ENCODE data around the gene ARF6.
"Not testable (repeated sequence)": the region's sequence is repeated elsewhere in the genome, so short reads cannot be mapped to it uniquely, and the experiment has no call there.

ARF6 gene

GRCh38 chr14:49936882-49937281, 44.0 kb downstream of the ARF6 start:
- not testable (repeated sequence) for H3K27me3 ChIP-seq (ENCODE audit: control insufficient read depth in 2 of 2, insufficient read depth in 2 of 2, low read length in 2 of 2); H3K9ac ChIP-seq (ENCODE audit: low read depth in 1 of 2, low read length in 2 of 2); H3K36me3 ChIP-seq (ENCODE audit: control insufficient read depth in 2 of 2, insufficient read depth in 2 of 2, low read length in 2 of 2); H3K4me3 ChIP-seq (ENCODE audit: low read length in 2 of 2); H3K9me3 ChIP-seq (ENCODE audit: control insufficient read depth in 2 of 2, low read length in 2 of 2); H3K4me1 ChIP-seq (ENCODE audit: control insufficient read depth in 2 of 2, insufficient read depth in 2 of 2, low read length in 2 of 2); H3K27ac ChIP-seq (ENCODE audit: low read depth in 2 of 2, low read length in 2 of 2)

- H3K4me1 ChIP-seq (ENCODE audit: control insufficient read depth in 2 of 2, insufficient read depth in 2 of 2, low read length in 2 of 2); H3K27me3 ChIP-seq (ENCODE audit: control insufficient read depth in 2 of 2, insufficient read depth in 2 of 2, low read length in 2 of 2); H3K9ac ChIP-seq (ENCODE audit: low read depth in 1 of 2, low read length in 2 of 2); H3K9me3 ChIP-seq (ENCODE audit: control insufficient read depth in 2 of 2, low read length in 2 of 2); H3K36me3 ChIP-seq (ENCODE audit: control insufficient read depth in 2 of 2, insufficient read depth in 2 of 2, low read length in 2 of 2); H3K4me3 ChIP-seq (ENCODE audit: low read length in 2 of 2); H3K27ac ChIP-seq (ENCODE audit: low read depth in 2 of 2, low read length in 2 of 2): not testable (repeated sequence)
These were observed 46.3 kb downstream of the ARF6 start for GRCh38 chr14:49939215-49939614.

DNA sequence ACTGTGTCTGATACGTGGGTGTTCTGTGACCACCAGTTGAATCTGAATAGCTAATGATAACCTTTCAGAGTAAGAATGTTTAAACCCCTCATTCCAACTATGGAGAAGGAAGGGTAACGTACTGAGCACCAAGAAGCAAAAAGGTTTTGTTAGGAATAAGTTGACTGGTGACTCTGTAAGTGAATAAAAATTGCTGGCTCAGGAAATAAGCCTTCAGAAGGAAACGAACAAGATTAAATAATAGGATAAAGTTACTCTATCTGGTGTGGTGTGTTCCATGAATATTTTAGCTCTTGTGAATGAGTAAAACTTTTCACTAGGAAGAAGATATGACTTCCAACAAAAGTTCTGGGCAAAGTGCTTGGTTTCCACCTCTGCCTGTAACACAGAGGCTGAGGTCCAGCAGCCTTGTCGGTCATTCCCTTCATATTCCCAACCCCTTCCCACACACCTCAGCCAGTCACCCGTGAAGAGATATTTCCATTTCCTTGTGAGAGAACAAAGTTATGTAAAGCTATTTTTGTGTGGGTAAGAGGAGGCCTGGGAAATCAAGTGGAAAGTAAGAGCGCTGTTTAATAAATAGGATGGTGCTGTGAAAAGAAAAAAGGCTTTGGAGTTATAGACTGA, 47.1 kb downstream of the ARF6 start:
- no peak overlapping the region for H3K4me3 ChIP-seq (ENCODE audit: low read length in 2 of 2)
- H3K9ac ChIP-seq (ENCODE audit: low read depth in 1 of 2, low read length in 2 of 2): no peak overlapping the region
- H3K4me1 ChIP-seq (ENCODE audit: control insufficient read depth in 2 of 2, insufficient read depth in 2 of 2, low read length in 2 of 2): peaks cover 2 to 5% of the 10 kb centered on the region in 2 donors
- no peaks in the 10 kb centered on the region for H3K27me3 ChIP-seq (ENCODE audit: control insufficient read depth in 2 of 2, insufficient read depth in 2 of 2, low read length in 2 of 2)
- no peaks in the 10 kb centered on the region for H3K36me3 ChIP-seq (ENCODE audit: control insufficient read depth in 2 of 2, insufficient read depth in 2 of 2, low read length in 2 of 2)
- no peak overlapping the region for H3K27ac ChIP-seq (ENCODE audit: low read depth in 2 of 2, low read length in 2 of 2)
- H3K9me3 ChIP-seq (ENCODE audit: control insufficient read depth in 2 of 2, low read length in 2 of 2): no peaks in the 10 kb centered on the region

DNA sequence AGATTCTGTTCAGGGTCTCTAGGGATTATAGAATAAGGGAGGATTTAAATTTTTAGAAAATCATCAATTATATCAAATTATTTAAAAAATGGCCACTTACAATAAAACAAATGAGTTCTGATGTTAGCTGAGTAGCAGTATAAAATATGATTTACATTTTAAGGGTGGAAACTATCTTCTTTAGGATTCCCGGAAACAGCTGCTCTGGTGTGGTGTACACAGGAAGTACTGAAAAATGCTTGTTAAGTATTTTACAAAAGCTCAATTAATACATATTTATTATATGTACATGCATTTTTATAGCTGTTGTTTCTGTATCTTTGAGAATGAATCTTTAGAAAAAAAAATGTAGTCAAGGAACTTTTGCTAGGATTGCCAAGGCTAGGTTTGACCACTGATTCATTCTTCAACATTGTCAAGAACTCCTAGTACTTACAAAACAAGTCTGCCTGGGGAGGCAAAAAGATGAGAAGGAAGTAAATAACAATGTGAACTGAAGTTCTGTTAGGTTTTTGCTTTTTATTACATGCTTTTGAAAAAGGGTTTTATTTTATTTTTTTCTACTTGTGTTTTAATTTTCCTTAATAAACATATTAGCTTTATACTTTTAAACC, 48.0 kb downstream of the ARF6 start:
- no peaks in the 10 kb centered on the region for H3K27me3 ChIP-seq (ENCODE audit: control insufficient read depth in 2 of 2, insufficient read depth in 2 of 2, low read length in 2 of 2)
- H3K9me3 ChIP-seq (ENCODE audit: control insufficient read depth in 2 of 2, low read length in 2 of 2): no peaks in the 10 kb centered on the region
- H3K4me1 ChIP-seq (ENCODE audit: control insufficient read depth in 2 of 2, insufficient read depth in 2 of 2, low read length in 2 of 2): peaks cover 11 to 12% of the 10 kb centered on the region in 2 donors
- H3K4me3 ChIP-seq (ENCODE audit: low read length in 2 of 2): no peak overlapping the region
- no peak overlapping the region for H3K9ac ChIP-seq (ENCODE audit: low read depth in 1 of 2, low read length in 2 of 2)
- no peaks in the 10 kb centered on the region for H3K36me3 ChIP-seq (ENCODE audit: control insufficient read depth in 2 of 2, insufficient read depth in 2 of 2, low read length in 2 of 2)
- no peak overlapping the region for H3K27ac ChIP-seq (ENCODE audit: low read depth in 2 of 2, low read length in 2 of 2)

- no peak overlapping the region for H3K27ac ChIP-seq (ENCODE audit: low read depth in 2 of 2, low read length in 2 of 2)
- no peaks in the 10 kb centered on the region for H3K27me3 ChIP-seq (ENCODE audit: control insufficient read depth in 2 of 2, insufficient read depth in 2 of 2, low read length in 2 of 2)
- H3K4me1 ChIP-seq (ENCODE audit: control insufficient read depth in 2 of 2, insufficient read depth in 2 of 2, low read length in 2 of 2): peaks cover 18 to 23% of the 10 kb centered on the region in 2 donors
- H3K9me3 ChIP-seq (ENCODE audit: control insufficient read depth in 2 of 2, low read length in 2 of 2): no peaks in the 10 kb centered on the region
- no peak overlapping the region for H3K4me3 ChIP-seq (ENCODE audit: low read length in 2 of 2)
- H3K9ac ChIP-seq (ENCODE audit: low read depth in 1 of 2, low read length in 2 of 2): no peak overlapping the region
- H3K36me3 ChIP-seq (ENCODE audit: control insufficient read depth in 2 of 2, insufficient read depth in 2 of 2, low read length in 2 of 2): no peaks in the 10 kb centered on the region
These were observed 49.2 kb downstream of the ARF6 start for GRCh38 chr14:49942090-49942489.

DNA sequence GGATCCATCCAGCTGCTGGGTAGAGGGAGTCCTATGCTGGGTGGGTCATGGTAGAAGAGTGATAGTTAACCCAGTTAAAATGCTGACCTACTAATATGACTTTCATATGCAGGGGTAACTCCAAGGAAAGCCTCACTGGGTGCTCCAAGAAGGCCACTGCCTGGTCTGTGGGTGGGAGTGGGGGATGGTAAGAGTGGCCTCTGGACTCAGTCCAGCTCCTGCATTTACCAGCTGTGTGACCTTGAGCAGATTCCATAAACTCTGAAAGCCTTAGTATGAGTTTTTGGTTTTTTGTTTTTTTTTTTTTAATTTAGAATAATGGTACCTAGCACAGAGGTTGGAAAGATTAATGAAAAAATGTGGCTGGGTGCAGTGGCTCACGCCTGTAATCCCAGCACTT, 51.6 kb downstream of the ARF6 start:
- H3K9me3 ChIP-seq (ENCODE audit: control insufficient read depth in 2 of 2, low read length in 2 of 2): no peaks in the 10 kb centered on the region
- no peaks in the 10 kb centered on the region for H3K27me3 ChIP-seq (ENCODE audit: control insufficient read depth in 2 of 2, insufficient read depth in 2 of 2, low read length in 2 of 2)
- no peak overlapping the region for H3K9ac ChIP-seq (ENCODE audit: low read depth in 1 of 2, low read length in 2 of 2)
- no peak overlapping the region for H3K27ac ChIP-seq (ENCODE audit: low read depth in 2 of 2, low read length in 2 of 2)
- peaks cover 18 to 27% of the 10 kb centered on the region in 2 donors for H3K4me1 ChIP-seq (ENCODE audit: control insufficient read depth in 2 of 2, insufficient read depth in 2 of 2, low read length in 2 of 2)
- H3K4me3 ChIP-seq (ENCODE audit: low read length in 2 of 2): no peak overlapping the region
- no peaks in the 10 kb centered on the region for H3K36me3 ChIP-seq (ENCODE audit: control insufficient read depth in 2 of 2, insufficient read depth in 2 of 2, low read length in 2 of 2)

DNA sequence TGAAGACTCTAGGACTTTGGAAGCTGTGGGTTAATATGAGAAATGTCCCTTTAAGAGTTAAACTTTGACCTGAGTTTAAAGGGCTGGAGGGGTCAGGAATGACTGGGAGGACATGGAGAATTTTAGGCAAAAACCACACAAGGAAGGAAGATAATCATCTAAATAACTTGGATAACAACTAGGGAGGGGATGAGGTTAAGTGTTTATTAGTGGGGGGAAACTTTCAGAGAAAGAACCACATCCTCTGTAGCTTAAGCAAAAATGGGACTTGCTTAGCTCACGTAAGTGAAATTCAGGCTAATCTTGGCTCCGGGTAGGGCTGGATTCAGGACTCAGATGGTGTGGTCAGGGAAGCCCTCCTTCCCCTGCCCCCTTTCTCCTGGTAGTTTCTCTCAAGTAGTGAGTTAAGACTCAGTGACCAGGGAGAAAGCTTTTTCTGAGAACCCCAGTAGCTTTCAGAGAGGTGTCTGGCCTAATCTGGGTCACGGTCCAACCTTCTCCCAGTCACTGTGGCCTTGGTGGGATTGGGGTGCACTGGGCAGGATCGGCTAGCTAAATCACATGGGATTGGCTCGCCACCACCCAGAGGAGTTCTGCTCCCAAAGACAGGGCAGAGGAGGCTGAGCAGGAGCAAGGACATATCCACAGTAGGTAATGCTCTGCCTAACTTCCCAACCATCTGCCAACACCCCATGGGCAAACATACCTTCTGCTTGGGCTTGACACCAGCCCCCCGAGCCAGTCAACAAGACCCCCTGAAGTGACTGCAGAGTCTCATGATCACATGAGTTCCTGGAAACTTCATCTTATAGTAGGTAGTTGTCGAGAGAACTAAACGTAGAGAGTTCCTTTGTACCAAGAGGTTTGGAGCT, 52.8 kb downstream of the ARF6 start:
- Histone ChIP-seq H3K36me3 (ENCODE audit: control insufficient read depth in 2 of 2, insufficient read depth in 2 of 2, low read length in 2 of 2) (no peaks in the 10 kb centered on the region), H3K9me3 (ENCODE audit: control insufficient read depth in 2 of 2, low read length in 2 of 2) (no peaks in the 10 kb centered on the region), H3K9ac (ENCODE audit: low read depth in 1 of 2, low read length in 2 of 2) (peak overlapping the region; percentile 18 to 20), H3K4me1 (ENCODE audit: control insufficient read depth in 2 of 2, insufficient read depth in 2 of 2, low read length in 2 of 2) (peaks cover 20 to 33% of the 10 kb centered on the region in 2 donors), H3K27ac (ENCODE audit: low read depth in 2 of 2, low read length in 2 of 2) (peak overlapping the region; percentile 61 to 78), H3K27me3 (ENCODE audit: control insufficient read depth in 2 of 2, insufficient read depth in 2 of 2, low read length in 2 of 2) (no peaks in the 10 kb centered on the region), H3K4me3 (ENCODE audit: low read length in 2 of 2) (no peak overlapping the region)
